Glutamatergic neuron (in vitro differentiated cells): ENCODE measurements around the gene CCDC92. TPM values are rescaled to one million over a fixed set of nuclear protein-coding genes. Genes with fewer than 3 reads are reported as not detected.

Experiments used
- DNase-seq: peaks from one replicate; pipeline ENCODE4 v3.0.0; 2022
- H3K27ac Mint-ChIP-seq: one replicate; pipeline ENCODE4 v1.8.0; 2020; ENCODE audit warnings: mild to moderate bottlenecking, mixed read lengths, inconsistent platforms; ENCODE audit not compliant: unreplicated experiment
- H3K27me3 Mint-ChIP-seq: one replicate; pipeline ENCODE4 v1.8.0; 2020; ENCODE audit warnings: mild to moderate bottlenecking, moderate library complexity, mixed read lengths, inconsistent platforms; ENCODE audit not compliant: unreplicated experiment
- H3K36me3 Mint-ChIP-seq: one replicate; pipeline ENCODE4 v1.8.0; 2020; ENCODE audit warnings: mild to moderate bottlenecking, mixed read lengths, inconsistent platforms; ENCODE audit not compliant: unreplicated experiment
- H3K4me1 Mint-ChIP-seq: one replicate; pipeline ENCODE4 v1.8.0; 2020; ENCODE audit warnings: mild to moderate bottlenecking, low read depth, mixed read lengths, inconsistent platforms; ENCODE audit not compliant: unreplicated experiment
- H3K4me3 Mint-ChIP-seq: one replicate; pipeline ENCODE4 v1.8.0; 2020; ENCODE audit warnings: mild to moderate bottlenecking, mixed read lengths, inconsistent platforms; ENCODE audit not compliant: unreplicated experiment
- H3K9me3 Mint-ChIP-seq: one replicate; pipeline ENCODE4 v1.8.0; 2020; ENCODE audit warnings: mild to moderate bottlenecking, moderate library complexity, mixed read lengths, inconsistent platforms; ENCODE audit not compliant: unreplicated experiment
- total RNA-seq: library from RNA; stranded (reverse); fragmentation: NEBNext Ultra II Directional; extraction: Animal tissue kit (Norgen Biotek cat#: 25700); gene quantifications from one replicate; pipeline ENCODE4 v1.2.1, GENCODE V29; 2021; ENCODE audit not compliant: unreplicated experiment
- TF ChIP-seq, protein P1 (sequence below): fragments of 200-600 bp; sonication (generic); IDR thresholded peaks from one replicate; pipeline ENCODE4 v1.5.0; 2021; ENCODE audit not compliant: partially characterized antibody, unreplicated experiment

CCDC92 gene
- total RNA-seq, 1 donor from 2014 or later: 96.2 TPM

DNA sequence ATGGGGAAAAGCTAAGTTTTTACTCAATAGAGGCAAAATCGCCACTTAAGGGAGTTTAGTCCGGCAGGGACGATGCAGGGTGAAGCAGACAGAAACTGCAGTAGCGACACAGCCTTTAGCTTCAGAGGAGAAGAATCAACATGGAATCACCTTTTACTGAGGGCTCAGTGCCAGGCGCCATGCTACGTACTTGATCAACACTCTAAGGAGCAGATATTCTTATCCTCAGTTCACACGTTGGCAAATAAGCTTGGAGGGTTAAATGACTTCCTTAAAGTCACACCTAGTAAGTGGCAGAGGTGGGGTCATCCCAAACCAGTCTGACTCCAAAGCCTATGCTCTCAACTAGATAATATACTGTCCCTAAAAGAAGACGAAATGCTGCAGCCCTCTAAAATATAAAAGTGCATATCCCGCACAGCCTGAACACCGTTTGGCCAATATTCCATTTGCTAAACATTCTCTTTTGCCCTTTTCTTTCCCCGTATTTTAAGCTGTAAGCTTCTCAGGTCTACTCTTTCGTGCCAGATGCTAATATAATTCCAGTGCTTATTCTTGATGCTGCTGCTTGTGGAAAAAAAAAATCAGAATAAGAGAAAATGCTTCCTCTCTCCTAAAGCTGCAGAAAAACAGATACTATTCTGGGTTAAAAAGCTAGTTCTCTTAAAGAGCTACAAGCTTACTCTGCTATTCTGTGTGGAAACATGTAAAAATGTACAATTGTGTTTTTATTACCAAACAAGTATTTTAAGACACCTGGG, 10.9 kb downstream of the CCDC92 start:
- Mint-ChIP-seq H3K4me1 (peaks cover 26% of the 10 kb centered on the region), H3K27me3 (peaks cover 2% of the 10 kb centered on the region), H3K4me3 (peak overlapping the region; percentile 1), H3K27ac (peak overlapping the region; percentile 1), H3K36me3 (no peaks in the 10 kb centered on the region), H3K9me3 (peaks cover 4% of the 10 kb centered on the region)
- TF ChIP-seq, protein P1, sequence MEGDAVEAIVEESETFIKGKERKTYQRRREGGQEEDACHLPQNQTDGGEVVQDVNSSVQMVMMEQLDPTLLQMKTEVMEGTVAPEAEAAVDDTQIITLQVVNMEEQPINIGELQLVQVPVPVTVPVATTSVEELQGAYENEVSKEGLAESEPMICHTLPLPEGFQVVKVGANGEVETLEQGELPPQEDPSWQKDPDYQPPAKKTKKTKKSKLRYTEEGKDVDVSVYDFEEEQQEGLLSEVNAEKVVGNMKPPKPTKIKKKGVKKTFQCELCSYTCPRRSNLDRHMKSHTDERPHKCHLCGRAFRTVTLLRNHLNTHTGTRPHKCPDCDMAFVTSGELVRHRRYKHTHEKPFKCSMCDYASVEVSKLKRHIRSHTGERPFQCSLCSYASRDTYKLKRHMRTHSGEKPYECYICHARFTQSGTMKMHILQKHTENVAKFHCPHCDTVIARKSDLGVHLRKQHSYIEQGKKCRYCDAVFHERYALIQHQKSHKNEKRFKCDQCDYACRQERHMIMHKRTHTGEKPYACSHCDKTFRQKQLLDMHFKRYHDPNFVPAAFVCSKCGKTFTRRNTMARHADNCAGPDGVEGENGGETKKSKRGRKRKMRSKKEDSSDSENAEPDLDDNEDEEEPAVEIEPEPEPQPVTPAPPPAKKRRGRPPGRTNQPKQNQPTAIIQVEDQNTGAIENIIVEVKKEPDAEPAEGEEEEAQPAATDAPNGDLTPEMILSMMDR: no peak
- no peak for DNase-seq

DNA sequence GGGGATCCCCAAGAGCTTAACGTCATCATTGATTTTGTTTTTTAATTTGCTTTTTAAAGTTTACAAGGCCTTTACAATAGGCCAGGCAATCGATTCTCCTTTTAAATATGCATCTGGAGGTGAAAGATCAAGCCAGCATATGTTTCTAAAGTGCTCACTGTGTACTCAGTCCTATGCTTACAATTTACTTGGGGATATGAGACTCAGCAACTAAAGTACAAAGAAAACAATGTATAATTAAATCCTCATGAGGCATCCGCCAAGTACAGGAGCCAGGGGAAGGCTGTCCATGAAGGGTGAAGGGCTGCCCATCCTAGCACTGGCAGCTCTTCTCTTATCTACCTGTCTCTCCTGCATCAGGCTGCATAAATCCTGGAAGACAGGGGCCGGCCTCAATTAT, 11.8 kb downstream of the CCDC92 start:
- Mint-ChIP-seq H3K36me3 (no peaks in the 10 kb centered on the region), H3K4me3 (peak overlapping the region; percentile 48), H3K27me3 (peaks cover 2% of the 10 kb centered on the region), H3K4me1 (peaks cover 26% of the 10 kb centered on the region), H3K27ac (peak overlapping the region; percentile 1), H3K9me3 (peaks cover 4% of the 10 kb centered on the region)
- TF ChIP-seq, protein P1: no peak
- no peak for DNase-seq

DNA sequence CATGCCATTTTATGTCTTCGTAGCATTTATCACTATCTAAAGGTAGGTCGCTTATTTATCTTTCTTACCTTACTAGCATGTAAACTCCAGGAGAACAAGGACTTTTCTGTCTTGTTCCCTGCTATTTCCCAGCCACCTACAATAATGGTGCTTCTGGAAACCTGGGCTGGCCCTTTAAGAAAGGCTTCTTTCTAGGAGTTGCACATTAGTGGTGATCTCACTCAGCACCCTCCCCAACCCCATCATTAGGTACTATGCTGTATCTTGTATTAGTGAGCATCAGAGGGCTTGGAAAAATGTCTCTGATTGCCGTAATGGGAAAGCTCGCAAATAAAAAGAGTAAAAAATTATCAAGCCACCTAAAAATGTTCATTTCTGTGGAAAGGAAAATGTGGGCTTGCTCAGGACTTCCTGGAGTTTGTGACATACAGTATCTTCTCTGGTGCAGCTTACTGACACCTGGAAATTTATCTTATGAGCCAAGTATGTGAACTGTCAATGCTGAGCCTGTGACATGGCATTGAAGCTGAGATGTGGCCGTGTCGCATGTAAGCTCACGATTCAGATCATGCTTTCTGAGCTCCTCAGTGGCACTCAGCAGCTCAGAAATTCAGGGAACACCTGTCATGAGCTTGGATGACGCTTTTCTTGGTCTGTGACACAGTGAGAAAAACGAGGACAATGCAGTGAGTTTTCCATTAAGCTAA, 12.4 kb downstream of the CCDC92 start:
- DNase-seq: no peak
- Mint-ChIP-seq H3K27me3 (peaks cover 2% of the 10 kb centered on the region), H3K4me1 (peaks cover 26% of the 10 kb centered on the region), H3K4me3 (no peak overlapping the region), H3K27ac (peak overlapping the region; percentile 65), H3K36me3 (no peaks in the 10 kb centered on the region), H3K9me3 (peaks cover 4% of the 10 kb centered on the region)
- TF ChIP-seq, protein P1: no peak

DNA sequence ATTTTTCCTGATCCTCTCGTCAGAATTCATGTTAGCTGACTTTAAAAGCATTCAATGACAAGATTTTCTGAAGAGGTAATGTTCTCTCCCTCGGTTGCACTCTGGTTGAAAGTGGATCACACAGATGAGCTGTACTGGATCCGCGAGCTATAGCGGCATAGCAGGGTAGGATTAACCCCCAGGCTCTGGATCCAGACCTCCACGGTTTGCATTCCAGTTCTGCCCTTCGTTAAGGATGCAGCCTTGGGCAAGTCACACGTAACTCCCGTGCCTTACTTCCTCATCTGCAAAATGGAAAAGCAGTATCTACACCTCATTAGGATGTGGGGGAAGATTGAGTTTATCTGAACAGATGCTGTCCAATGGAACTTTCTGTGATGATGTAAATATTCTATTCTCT, 13.8 kb downstream of the CCDC92 start:
- H3K9me3 Mint-ChIP-seq: peaks cover 4% of the 10 kb centered on the region
- TF ChIP-seq, protein P1: no peak
- H3K4me3 Mint-ChIP-seq: no peak overlapping the region
- H3K4me1 Mint-ChIP-seq: peaks cover 29% of the 10 kb centered on the region
- no peak overlapping the region for H3K27ac Mint-ChIP-seq
- H3K27me3 Mint-ChIP-seq: peaks cover 2% of the 10 kb centered on the region
- H3K36me3 Mint-ChIP-seq: no peaks in the 10 kb centered on the region
- DNase-seq: no peak

DNA sequence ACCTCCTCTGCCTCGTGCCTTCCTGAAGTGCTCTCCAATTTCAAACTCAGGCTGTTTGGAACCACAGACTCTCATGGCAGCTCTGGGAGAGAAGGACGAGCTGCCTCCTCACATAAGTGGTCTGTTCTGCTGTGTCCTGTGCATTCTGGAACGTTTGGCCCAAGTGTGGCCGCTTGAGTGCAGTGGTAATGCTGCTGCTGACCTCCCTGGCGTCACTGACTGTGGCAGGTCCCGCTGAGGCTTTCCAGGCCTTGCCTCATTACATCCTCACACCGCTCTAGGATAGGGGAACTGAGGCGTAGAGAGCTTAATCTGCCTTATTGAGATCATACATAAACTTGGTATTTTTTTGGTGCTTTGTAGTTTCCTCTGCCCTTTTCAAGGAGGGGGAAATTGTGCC, 14.2 kb downstream of the CCDC92 start:
- DNase-seq: no peak
- Mint-ChIP-seq H3K36me3 (no peaks in the 10 kb centered on the region), H3K27me3 (peaks cover 2% of the 10 kb centered on the region), H3K4me1 (peaks cover 28% of the 10 kb centered on the region), H3K4me3 (no peak overlapping the region), H3K9me3 (peaks cover 4% of the 10 kb centered on the region), H3K27ac (no peak overlapping the region)
- TF ChIP-seq, protein P1: no peak
